SU-DHL-6 (cell line): ENCODE data around the gene EFCAB8.

Source experiments
- CTCF ChIP-seq: fragments of 200-600 bp; sonication (generic); IDR thresholded peaks from one replicate; pipeline ENCODE4 v1.5.1; 2017; ENCODE audit warnings: antibody characterized with exemption, mild to moderate bottlenecking, low read length, moderate library complexity; ENCODE audit not compliant: insufficient read depth, poor library complexity, severe bottlenecking
- EZH2phosphoT487 ChIP-seq: fragments of 200-600 bp; sonication (generic), shearing (Covaris generic); conservative IDR thresholded peaks from 2 replicates; pipeline ENCODE4 v1.6.1; 2018; ENCODE audit warnings: mild to moderate bottlenecking, antibody characterized with exemption, low read length, moderate library complexity, mixed read lengths

- TF ChIP-seq CTCF (no peak), EZH2phosphoT487 (no peak)
These were observed 150.8 kb downstream of the EFCAB8 start for GRCh38 chr20:33009214-33010132.
